Measurements from ENCODE around the gene FEZF1. TPM values are rescaled to one million over a fixed set of nuclear protein-coding genes. Genes with fewer than 3 reads are reported as not detected.

Gene FEZF1
- not detected for total RNA-seq

DNA sequence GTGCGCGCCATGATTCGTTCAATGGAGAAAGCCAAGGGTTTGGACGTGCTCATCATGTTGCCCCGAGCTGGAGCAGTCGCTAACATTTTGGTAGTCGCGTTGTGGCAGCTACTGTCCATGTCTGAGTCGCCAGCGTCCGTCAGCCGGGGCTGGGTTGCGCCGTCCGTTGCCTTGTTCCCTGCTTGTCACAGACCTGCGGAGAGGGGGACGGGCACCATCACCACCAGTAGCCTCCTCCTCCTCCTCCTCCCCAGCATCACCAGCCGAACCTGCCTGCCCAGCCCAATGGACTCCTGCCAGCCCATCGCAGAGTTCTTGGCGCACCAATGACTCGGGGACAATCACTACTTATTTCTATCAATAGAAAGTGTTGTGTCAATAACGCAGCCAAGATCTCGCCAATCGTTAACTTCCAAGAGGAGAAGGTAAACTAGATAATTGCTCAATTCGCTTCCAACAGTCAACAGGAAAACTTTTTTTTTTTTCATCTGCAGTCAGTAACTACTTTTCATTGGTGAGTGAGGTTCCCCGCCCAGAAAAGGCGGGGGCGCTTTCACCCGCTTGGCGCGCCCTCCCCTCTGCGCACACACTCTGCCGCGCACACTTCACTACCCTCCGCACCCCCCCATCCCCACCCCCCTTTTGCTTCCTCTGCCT is at the start of gene FEZF1:
TSS of gene FEZF1 (minus strand) at position 432 of the 657 bp plus-strand sequence. CDS start at position 119, 313 bp downstream.
- peak; percentile 48 for DNase-seq

DNA sequence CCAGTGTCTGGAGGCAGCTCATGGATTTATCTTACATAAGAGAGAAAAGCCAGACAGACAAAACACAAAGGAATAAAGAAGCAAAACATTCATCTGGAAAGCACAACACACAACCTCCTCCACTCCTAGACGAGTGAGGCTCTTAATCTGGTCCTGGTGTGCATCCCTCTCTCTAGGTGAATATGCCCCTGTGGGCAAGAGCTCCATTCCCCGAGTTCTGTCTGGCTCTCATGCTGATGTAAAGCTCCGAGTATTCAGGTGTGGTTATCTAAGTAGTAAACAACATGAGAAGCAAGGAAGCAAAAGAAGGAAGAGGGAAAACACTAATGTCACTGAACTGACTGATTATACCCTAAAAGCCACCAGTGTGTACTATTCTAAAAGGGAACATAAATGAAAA is 47.9 kb upstream of the FEZF1 start:
- no peak for DNase-seq

DNA sequence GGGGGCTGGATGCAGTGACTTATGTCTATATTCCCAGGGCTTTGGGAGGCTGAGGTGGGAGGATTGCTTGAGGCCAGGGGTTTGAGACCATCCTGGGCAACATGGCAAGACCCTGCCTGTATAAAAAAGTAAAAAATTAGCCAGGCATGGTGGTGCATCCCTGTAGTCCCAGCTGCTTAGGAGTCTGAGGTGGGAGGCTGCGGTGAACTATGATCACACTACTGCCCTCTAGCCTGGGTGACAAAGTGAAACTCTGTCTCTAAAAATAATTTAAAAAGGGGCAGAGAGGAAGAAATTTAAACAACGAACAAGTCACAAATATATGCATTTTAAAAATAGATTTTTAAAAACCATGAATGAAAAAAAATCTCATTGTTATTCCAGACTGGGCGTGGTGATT is 46.2 kb upstream of the FEZF1 start:
- DNase-seq: no peak

DNA sequence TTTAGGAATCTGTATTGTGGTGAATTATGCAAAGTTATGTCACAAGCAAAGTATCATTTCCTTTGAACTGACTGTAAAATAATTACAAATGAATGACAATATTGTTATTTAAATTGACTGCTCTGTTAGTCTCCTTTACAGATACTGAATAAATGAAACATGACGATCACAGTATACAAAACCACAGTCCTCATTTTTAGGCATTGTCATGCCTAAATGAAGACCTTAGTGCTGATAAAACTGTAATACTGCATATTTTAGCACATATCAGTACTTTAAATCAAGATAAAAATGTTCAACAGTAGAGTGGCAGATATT is 39.7 kb upstream of the FEZF1 start:
- DNase-seq: no peak

- no peak for DNase-seq
Measured at GRCh38 chr7:122343601-122344302, 39.2 kb upstream of the FEZF1 start.

DNA sequence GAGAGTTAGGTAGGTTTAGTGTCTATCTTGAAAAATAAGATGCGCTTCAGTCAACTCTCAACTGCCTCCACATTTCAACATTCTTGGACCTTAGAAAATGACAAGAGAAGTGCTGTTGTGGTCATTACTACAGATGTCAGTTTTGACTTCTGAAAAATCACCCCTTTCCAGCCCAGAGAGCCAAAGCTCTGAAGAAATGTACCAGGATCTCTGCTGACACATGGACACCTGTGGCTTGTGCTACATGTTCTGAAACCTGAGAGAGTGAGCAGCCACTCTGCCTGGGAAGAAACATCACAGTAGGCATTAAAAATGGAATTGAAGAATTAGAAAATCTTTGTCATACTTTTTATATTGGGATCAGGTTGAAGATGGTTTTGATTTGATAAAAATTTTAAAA is 35.9 kb upstream of the FEZF1 start:
- DNase-seq: no peak

GRCh38 chr7:122339145-122339904 is 34.8 kb upstream of the FEZF1 start:
- DNase-seq: no peak

DNA sequence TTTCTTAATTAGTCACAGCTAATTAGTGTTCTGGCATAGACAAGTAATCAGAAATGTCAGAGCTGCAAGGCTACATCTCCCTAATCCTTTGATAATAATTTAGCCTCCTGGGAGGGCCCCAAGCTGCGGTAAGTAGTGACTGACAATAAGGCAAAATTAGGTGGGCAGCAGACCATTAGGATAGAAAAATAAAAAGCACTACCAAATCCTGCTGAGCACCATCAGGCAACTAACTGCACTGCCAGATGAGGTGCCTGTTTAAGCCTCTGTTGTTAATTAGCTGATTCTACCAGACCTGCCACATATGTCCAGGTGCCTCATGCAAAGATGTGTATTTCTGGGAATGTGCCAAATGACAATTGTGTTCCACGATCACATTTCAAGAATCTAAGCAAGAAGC is 32.5 kb upstream of the FEZF1 start:
- no peak for DNase-seq

DNA sequence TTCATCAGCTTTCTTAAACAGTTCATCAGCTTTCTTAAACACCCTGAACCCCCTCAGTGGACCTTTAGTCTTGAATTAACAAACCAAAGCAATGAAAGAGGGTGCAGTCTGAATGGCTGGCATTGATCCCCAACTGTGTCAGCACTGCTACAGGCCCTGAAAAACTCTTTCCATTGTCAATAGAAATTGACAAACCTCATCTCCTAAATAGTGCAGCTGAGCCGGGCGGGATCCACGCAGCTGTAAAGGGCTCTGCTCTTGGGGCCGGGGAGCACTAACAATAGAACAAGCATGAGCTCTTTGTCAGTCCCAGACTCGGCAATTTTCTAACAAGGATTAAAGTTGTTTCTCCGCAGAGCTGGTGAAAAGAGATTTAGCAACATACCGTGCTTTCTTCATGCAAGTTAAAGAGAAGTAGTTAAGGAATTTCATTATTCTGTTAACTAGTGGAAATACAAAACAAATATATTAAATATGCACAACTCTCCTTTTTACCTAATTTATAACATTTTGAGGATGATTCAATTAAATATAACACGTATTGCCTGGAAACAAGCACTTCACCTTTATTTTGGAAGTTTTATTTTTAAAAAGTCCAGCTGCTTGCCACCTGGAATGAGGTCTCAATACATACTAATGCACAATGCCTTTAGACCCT is 24.7 kb upstream of the FEZF1 start:
- no peak for DNase-seq

DNA sequence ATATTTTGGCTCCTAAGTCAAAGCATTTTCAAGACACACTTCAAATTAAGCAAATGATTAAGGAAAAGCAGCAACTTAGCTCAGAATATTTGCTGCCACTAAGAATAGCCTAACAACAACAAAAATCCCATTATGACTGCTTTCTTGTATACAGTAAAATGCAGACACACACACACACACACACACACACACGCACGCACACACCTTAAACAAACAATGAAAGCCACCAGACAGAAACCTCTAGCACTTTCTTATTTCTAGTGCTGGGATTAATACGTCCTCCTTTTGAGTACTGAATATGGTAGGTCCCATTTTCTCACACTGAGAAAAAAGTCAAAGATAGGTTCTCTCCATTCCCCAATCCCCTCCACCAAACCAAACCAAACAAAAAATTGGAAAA is 23.4 kb upstream of the FEZF1 start:
- no peak for DNase-seq

DNA sequence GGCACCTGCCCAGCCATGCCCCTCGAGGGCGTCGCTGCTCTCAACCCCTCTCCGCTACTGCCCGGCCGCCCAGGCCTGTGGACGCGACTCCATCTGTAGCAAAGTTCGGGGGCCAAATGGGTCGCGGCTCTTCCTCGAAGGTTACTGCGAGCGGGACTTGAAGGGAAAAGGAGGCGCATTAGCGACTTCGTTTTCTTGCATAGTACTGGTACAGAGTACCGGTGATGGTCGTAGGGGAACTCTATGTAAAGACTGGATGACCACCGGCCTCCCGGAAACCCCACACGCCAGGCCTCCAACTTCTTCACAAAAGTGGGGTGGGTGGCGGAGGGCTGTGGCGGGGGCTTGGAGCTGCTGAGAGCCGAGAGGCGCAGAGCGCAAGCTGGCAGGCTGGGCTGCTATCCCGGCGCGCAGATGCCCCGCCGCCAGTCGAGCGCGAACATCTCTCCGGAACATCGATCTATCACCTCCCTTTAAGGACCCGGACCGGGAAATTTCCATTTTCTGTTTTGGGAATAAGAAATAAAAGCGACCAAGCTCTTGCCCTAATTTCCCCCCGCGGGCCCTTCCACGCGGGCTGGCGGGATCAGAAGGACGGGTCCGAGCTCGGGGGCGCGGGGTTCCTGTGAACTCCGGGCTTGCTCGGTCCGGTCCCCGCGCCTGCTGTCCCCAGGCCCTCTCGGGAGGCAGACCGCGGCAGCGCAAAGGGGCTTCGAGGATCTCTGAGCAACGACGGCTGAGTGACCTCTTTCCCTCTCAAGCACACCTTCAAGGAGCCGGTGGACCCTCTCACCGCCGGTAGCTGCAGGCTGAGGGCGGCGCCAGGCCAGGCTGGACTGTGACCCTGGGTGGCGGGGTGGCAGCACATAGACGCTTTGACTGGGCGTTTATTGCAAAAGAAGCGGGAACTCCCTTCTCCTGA is 12.2 kb upstream of the FEZF1 start:
- peak; percentile 28 for DNase-seq

DNA sequence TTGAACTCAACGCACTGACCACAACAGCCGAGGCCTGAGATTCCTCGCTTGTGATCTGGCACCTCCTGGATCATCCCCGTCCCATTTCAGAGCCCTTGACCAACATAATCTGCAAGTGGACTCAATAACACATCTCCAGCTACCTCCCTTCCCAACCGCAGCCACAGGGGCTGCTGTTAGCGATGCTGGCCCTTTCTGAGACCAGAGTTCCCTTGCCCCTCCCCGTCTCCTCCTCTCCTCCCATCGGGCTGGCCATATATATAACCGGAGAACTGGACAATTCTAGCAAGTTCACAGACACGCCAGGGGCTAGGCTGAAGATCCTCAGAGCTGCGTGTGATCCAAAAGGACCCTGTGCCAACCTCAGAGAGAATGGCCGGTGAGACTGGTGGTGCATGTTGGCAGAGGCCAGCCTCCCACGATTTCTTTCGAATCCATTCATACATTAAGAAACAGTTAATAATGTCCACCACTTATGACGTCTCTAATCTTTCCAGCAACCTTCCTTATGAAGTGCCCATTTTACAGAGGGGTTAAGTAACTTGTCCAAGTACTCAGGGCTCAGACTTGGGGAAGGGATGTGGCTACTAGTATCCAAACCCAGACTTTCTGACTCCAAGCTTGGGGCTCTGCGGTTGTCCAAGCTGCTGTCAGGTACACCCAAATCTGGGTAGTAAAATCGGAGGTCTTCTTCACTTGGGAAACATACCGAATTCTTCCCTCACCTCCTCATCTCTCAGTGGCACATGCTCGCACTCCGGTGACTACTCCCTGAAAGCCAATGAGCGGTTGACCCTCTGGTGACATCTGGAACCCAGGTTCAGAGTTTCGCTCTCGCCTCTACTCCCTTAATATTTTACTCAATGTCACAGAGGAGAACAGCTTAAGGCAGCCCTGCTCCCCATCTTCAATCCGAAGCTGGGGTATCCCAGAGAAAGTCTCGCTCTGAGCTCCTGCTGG is 11.2 kb upstream of the FEZF1 start:
- no peak for DNase-seq

- DNase-seq: no peak
Measured at GRCh38 chr7:122314284-122314683, 9.7 kb upstream of the FEZF1 start.

DNA sequence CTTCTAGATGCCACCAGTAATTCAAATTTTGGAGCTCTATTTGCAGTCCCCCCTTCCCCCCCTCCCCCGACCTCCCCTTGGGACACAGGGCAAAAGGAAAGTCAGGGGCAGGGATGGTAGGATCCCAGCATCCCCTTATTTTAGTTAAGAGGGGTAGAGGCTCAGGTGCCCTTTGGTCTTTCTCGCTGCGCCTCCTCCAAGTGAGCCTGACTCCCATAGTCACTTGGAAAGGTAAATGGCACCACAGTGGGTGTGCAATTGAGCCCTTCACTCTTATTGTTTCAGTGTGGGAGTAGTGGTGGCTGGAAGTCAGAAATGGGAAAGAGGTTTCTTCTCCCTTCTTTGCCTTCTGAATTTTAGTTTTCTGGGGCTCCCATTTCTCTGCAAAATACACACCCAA is 8.2 kb upstream of the FEZF1 start:
- DNase-seq: no peak

- no peak for DNase-seq
Measured at GRCh38 chr7:122311734-122312450, 7.3 kb upstream of the FEZF1 start.

GRCh38 chr7:122311050-122311700 is 6.6 kb upstream of the FEZF1 start:
- DNase-seq: peak; percentile 18

- DNase-seq: peak; percentile 47
Measured at GRCh38 chr7:122310119-122311021, 5.8 kb upstream of the FEZF1 start.

GRCh38 chr7:122309421-122309820 is 4.9 kb upstream of the FEZF1 start:
- no peak for DNase-seq
